GM21619 (cell line): ENCODE results near the gene MUC5B.
"Not testable (repeated sequence)": the region's sequence is repeated elsewhere in the genome, so short reads cannot be mapped to it uniquely, and the experiment has no call there.

Experiments used
- ATAC-seq: cut with Tn5 transposase; IDR thresholded peaks from one replicate; pipeline ENCODE4 v1.9.1; 2021; ENCODE audit not compliant: unreplicated experiment

MUC5B gene

DNA sequence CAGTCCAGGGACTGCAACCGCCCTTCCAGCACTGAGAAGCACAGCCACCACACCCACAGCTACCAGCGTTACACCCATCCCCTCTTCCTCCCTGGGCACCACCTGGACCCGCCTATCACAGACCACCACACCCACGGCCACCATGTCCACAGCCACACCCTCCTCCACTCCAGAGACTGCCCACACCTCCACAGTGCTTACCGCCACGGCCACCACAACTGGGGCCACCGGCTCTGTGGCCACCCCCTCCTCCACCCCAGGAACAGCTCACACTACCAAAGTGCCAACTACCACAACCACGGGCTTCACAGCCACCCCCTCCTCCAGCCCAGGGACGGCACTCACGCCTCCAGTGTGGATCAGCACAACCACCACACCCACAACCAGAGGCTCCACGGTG is 19.9 kb downstream of the MUC5B start:
- not testable (repeated sequence) for ATAC-seq

- ATAC-seq = not testable (repeated sequence)
These were observed 20.7 kb downstream of the MUC5B start for GRCh38 chr11:1243521-1243920.

DNA sequence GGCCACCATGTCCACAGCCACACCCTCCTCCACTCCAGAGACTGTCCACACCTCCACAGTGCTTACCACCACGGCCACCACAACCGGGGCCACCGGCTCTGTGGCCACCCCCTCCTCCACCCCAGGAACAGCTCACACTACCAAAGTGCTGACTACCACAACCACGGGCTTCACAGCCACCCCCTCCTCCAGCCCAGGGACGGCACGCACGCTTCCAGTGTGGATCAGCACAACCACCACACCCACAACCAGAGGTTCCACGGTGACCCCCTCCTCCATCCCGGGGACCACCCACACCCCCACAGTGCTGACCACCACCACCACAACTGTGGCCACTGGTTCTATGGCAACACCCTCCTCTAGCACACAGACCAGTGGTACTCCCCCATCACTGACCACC is 21.7 kb downstream of the MUC5B start:
- not testable (repeated sequence) for ATAC-seq

DNA sequence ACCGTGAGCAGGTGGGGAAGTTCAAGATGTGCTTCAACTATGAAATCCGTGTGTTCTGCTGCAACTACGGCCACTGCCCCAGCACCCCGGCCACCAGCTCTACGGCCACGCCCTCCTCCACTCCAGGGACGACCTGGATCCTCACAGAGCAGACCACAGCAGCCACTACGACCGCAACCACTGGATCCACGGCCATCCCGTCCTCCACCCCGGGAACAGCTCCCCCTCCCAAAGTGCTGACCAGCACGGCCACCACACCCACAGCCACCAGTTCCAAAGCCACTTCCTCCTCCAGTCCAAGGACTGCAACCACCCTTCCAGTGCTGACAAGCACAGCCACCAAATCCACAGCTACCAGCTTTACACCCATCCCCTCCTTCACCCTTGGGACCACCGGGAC is 22.9 kb downstream of the MUC5B start:
- ATAC-seq = not testable (repeated sequence)

GRCh38 chr11:1246301-1246700 is 23.4 kb downstream of the MUC5B start:
- not testable (repeated sequence) for ATAC-seq

GRCh38 chr11:1247026-1247425 is 24.2 kb downstream of the MUC5B start:
- not testable (repeated sequence) for ATAC-seq

DNA sequence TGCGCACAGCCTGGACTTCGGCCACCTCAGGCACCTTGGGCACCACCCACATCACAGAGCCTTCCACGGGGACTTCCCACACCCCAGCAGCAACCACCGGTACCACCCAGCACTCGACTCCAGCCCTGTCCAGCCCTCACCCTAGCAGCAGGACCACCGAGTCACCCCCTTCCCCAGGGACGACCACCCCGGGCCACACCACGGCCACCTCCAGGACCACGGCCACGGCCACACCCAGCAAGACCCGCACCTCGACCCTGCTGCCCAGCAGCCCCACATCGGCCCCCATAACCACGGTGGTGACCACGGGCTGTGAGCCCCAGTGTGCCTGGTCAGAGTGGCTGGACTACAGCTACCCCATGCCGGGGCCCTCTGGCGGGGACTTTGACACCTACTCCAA is 26.1 kb downstream of the MUC5B start:
- ATAC-seq = not testable (repeated sequence)

DNA sequence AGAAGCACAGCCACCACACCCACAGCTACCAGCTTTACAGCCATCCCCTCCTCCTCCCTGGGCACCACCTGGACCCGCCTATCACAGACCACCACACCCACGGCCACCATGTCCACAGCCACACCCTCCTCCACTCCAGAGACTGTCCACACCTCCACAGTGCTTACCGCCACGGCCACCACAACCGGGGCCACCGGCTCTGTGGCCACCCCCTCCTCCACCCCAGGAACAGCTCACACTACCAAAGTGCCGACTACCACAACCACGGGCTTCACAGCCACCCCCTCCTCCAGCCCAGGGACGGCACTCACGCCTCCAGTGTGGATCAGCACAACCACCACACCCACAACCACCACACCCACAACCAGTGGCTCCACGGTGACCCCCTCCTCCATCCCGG is 27.5 kb downstream of the MUC5B start:
- ATAC-seq = not testable (repeated sequence)

DNA sequence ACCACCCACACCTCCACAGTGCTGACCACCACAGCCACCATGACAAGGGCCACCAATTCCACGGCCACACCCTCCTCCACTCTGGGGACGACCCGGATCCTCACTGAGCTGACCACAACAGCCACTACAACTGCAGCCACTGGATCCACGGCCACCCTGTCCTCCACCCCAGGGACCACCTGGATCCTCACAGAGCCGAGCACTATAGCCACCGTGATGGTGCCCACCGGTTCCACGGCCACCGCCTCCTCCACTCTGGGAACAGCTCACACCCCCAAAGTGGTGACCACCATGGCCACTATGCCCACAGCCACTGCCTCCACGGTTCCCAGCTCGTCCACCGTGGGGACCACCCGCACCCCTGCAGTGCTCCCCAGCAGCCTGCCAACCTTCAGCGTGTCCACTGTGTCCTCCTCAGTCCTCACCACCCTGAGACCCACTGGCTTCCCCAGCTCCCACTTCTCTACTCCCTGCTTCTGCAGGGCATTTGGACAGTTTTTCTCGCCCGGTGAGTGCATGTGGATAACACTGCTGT is 28.4 kb downstream of the MUC5B start:
- no peak for ATAC-seq

GRCh38 chr11:1252371-1253102 is 29.7 kb downstream of the MUC5B start:
- ATAC-seq = no peak

- ATAC-seq = no peak
These were observed 30.2 kb downstream of the MUC5B start for GRCh38 chr11:1253103-1253485.

DNA sequence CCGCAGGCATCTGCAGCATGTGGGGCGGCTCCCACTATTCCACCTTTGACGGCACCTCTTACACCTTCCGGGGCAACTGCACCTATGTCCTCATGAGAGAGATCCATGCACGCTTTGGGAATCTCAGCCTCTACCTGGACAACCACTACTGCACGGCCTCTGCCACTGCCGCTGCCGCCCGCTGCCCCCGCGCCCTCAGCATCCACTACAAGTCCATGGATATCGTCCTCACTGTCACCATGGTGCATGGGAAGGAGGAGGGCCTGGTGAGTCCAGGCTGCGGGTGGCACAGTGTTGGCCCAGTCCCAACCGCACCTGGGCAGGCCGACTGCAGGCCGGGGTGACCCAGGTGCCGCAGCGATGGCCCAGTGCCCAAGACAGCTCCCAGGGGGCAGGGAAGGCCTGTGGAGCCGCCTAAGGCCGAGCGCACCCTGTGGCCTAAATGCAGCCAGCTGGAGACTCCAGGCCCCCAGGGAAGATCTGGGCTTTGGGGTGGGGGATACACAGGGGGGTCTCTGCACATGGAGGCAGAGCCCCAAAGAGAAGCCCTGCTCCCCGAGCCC is 31.3 kb downstream of the MUC5B start:
- ATAC-seq = no peak

DNA sequence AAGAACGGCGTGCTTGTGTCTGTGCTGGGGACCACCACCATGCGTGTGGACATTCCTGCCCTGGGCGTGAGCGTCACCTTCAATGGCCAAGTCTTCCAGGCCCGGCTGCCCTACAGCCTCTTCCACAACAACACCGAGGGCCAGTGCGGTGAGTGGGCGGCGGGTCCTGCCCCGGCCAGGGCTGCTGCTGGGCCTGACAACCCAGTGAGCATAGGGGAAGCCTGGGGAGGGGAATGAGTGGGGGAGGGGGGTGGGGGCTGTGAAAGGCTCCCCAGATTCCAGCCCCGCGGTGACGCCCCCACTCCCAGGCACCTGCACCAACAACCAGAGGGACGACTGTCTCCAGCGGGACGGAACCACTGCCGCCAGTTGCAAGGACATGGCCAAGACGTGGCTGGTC is 31.9 kb downstream of the MUC5B start:
- ATAC-seq = no peak

GRCh38 chr11:1255151-1255550 is 32.3 kb downstream of the MUC5B start:
- ATAC-seq = no peak

DNA sequence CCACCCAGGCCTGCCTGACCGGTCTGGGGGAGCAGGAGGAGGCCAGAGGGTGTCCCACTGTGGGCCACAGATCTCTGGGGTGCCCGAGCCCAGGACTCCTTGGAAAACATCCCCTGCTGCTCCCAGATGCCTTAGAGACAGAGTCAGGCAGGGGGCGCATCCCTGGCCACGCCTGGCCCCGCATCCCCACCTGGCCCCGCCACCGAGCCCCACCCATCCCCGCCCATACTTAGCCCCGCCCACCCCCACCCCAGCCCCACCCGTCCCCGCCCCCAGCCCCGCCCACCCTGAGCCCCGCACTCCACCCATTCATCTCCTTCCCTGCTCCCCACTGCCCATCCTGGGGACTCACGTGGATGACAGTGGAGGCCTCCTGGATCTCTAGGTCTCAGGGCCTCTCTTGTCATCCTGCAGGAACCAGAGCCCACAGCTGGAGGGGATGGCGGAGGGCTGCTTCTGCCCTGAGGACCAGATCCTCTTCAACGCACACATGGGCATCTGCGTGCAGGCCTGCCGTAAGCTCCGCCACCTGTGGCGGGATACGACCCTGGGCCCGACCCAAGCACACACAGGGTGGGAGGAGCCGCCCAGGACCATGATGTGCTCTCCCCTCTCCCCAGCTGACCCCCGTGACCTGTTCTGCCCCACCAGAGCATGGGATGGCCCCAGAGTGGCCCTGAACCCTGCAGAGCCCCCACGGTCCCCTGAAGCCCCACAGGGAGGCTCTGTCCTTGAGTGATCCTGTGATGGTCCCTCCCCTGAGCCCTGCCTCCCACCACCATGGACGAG is 33.6 kb downstream of the MUC5B start:
- ATAC-seq = no peak

DNA sequence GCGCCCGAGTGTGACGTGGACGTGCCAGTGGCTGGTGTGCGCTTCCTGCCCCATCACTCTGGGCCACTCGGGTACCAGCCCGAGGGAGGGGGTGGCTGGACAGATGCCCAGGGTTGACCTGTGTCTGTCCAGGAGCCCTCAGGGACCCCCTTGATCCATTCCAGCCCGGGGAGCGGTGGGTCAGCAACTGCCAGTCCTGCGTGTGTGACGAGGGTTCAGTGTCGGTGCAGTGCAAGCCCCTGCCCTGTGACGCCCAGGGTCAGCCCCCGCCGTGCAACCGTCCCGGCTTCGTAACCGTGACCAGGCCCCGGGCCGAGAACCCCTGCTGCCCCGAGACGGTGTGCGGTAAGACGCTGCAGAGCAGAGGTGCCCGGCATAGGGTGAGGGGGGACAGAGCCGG is 34.5 kb downstream of the MUC5B start:
- ATAC-seq = no peak

- ATAC-seq = no peak
These were observed 35.0 kb downstream of the MUC5B start for GRCh38 chr11:1257916-1258315.

GRCh38 chr11:1258401-1259075 is 35.7 kb downstream of the MUC5B start:
- no peak for ATAC-seq

GRCh38 chr11:1259076-1259461 is 36.2 kb downstream of the MUC5B start:
- ATAC-seq = no peak

DNA sequence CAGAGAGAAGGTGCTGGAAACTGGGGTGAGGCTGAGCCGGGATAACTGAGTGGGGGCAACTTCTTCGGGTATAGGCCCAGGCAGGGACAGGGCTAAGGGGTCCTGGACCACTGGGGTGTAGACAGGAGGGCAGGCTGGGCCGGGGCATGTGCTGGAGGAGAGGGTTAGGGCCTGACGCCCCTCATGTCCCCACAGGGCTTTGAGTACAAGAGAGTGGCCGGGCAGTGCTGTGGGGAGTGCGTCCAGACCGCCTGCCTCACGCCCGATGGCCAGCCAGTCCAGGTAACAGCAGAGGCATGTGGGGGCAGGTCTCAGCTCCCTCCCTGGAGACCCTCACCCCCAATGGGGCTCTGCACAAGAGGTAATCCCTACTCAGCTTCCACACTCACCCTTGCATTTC is 36.7 kb downstream of the MUC5B start:
- no peak for ATAC-seq

DNA sequence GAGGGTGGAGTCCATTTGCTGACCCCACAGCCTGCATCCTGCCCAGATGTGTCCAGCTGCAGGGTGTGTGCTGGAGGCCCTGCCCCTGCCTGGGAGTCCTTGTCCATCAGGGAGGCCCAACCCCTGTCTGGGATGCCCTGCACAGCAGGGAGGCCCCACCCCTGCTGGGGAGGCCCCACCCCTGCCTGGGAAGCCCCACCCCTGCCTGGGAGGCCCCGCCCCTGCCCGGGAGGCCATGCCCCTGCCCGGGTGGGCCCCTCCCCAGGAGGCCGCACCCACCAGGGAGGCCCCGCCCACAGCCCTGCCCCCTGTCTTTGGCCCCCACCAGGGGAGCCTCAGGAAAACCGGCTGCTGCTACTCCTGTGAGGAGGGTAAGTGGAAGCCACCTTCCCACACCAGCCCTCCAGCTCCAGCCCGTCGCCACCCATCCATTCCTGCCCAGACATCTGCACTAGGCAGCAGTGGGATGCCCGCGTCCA is 37.2 kb downstream of the MUC5B start:
- ATAC-seq = no peak
